CD4-positive, alpha-beta T cell treated with Interferon alpha-2 for 1 hour (primary cell): Measurements from ENCODE around the gene KCNMB4.

Source experiments
- DNase-seq, 2 donors: peaks; one replicate each; pipeline ENCODE4 v3.0.0-alpha.2; 2020 to 2022

KCNMB4 gene

DNA sequence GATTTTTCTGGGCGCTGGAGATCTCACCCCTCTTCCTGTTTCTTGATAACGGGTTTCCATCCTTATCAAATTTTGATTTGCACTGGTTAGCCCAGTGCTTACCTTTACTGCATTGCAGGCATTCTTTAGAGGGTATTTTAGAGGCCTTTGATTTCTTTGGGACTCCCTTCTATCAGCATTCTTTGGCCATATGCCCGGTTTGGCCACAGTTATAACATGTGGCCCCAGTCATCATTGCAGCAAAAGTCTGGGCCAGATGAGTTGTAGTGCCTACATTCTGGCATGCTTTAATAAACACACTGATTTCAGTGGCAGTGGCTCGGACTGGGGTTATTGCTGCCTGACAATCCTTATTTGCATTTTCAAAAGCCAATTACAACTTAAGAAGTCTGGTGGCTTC is 82.3 kb downstream of the KCNMB4 start:
- no peak for DNase-seq

DNA sequence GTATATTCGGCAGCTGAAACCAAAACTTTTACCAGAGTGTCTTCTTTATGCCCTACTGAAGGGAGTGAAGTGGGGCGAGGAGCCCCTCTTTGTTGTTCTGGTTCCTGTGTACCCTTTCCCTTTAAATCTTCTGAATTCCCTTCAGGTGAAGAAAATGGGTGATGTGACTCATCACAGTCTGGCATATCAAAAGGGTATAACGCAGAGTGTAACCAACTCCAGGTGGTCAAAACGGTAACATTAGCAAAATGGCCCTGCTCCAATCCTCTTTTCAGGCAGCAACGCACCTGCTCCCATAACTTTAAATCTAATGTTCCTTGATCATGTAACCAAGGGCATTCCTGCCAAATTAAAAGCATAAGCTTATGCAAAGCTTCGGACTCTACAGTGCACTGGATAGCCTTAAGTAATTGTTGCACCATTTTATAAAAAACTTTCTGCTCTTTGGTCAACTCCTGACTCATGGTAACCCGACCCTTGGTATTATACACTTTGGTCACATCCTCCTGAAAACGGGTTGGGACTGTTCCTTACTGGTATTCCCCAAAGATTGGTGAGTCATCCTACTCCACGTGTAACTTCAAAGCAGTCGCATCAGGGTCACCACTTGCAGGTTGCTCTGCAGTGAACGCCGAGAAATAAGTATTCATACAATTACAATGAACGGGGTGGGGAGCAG is 83.1 kb downstream of the KCNMB4 start:
- no peak for DNase-seq

DNA sequence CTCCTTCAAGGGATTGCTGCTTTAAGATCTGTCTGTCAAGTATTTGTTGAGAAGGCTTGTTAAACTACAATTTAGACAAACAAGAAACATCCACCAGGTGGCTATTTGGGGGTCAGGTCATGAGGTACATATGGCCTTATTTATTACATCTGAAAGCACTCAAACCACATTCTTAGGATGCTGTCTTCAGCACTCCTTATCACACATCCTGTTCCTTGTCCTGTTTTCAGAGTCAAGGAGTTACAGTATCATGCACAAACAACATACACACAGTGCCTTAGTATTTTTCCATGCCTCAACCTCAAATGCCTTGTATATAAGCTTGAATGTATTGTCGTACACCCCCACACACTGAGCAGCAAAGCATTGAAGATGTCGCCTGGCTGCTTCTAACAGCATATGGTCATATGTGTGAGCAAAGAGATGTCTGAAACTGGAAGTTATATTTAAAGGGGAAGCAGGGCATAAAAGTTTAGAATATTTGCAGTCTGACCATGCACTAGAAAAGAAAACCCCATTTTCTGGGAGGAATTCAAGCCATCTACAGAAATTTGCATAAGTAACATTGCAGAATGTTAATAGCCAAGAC is 83.8 kb downstream of the KCNMB4 start:
- DNase-seq = no peak

GRCh38 chr12:70451528-70451927 is 85.4 kb downstream of the KCNMB4 start:
- no peak for DNase-seq

DNA sequence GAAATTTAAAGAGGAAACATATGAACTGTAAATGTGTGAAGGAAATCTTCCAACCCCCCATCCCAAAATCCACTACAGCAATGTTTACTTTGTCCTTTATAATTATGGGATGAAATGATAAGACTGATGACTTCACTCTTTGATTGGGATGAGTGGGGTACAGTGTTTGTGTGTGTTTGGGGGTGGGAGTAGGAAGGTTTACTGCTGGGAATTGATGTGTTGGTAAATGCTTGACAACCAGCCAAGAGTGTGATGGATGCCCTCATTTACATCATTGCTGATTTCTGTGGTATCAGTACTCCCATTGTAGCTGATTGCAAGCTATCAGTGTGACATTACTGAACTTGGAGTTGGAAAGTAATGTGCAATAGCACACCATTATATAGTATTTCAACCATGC is 90.9 kb downstream of the KCNMB4 start:
- no peak for DNase-seq

GRCh38 chr12:70459786-70460185 is 93.7 kb downstream of the KCNMB4 start:
- DNase-seq = no peak

DNA sequence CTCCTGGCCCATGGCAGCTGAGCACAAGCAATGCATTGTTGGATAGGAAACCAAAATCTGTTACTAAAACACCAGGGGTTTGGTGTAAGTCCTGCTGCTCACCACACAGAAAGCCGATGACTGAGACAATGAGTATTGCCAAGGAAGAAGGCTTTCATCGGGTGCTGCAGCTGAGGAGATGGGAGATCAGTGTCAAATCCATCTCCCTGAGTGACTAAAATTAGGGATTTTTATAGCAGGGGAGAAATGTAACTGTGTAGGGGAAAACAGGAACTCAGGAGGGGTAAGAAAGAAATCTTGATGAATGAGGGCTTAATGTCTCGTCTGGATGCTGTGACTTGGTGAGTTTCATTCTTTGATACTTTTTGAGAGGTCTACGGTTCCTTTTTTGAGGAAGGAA is 97.9 kb downstream of the KCNMB4 start:
- DNase-seq = no peak

DNA sequence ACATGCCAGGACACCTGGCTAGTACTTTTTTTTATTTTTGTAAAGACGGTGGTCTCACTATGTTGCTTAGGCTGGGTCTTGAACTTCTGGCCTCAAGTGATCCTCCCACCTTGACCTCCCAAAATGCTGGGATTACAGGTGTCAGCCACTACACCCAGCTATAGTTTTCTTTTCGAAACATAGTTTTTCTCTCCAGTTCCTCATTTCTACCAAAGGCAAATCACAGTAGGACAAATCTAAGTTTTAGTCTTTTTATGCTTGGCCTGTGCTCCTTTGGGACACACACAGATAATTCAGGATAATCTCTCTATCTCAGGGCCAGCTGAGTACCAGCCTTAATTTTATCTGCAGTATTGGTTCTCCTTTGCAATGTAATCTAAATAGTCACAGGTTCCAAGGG is 100.7 kb downstream of the KCNMB4 start:
- no peak for DNase-seq

DNA sequence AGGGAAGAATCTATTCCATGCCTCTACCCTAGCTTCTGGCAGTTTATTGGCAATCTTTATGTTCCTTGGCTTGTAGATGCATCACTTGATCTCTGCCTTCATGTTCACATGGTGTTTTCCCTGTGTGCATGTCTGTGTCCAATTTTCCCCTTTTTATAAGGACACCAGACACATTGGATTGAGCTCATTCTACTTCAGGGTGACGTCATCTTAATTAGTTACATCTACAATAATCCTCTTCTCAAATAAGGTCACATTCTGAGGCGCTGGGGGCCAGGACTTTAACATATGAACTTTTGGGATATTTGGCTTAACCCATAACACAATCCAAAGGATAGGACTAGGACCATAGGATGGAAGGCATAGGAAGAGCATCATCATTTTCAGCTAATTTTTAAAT is 101.4 kb downstream of the KCNMB4 start:
- no peak for DNase-seq

- no peak for DNase-seq
Observed at GRCh38 chr12:70467918-70468733, 102.0 kb downstream of the KCNMB4 start.

- no peak for DNase-seq
Observed at GRCh38 chr12:70468741-70469140, 102.7 kb downstream of the KCNMB4 start.

GRCh38 chr12:70469221-70469820 is 103.2 kb downstream of the KCNMB4 start:
- DNase-seq = no peak

- DNase-seq = no peak
Observed at GRCh38 chr12:70482764-70483163, 116.7 kb downstream of the KCNMB4 start.
